ENCODE data around the gene SCNN1A. TPM values are rescaled to one million over a fixed set of nuclear protein-coding genes. Genes with fewer than 3 reads are reported as not detected.
A peak's percentile ranks its signal among the peaks of the same experiment; 100 is the strongest.

SCNN1A gene
- total and polyA plus RNA-seq, 2 of the 13 experiments (the other 11 are each of a cell fraction or from before 2014, with no cell fraction given) = 1.5 to 14.6 TPM

DNA sequence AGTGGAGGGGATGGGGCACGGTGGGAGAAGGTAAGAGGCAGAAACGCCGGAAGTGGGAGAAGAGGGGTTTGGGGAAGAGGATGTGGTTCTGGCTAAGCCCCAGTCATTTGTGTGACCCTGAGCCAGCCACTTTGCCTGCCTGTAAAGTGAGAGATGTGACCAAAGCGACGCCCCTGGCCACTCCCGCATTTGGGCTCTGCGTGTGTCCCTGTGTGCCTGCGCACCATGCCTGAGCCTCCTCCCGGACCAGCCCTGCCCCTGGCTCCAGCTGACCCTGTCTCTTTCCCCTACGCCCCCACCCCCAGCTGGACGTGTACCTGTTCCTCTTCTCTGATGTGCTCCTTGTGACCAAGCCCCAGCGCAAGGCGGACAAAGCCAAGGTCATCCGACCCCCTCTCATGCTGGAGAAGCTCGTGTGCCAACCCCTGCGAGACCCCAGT, 56.9 kb downstream of the SCNN1A start:
- DNase-seq (ENCODE audit: low spot score) (no peak), ATAC-seq (no peak), FAIRE-seq (no peak)
- peaks cover 25% of the 10 kb centered on the region for H3K4me1 ChIP-seq (ENCODE audit: insufficient read depth, low read length)
- intact Hi-C loops (cut with micrococcal nuclease; ENCODE audit: unreplicated experiment) = no loop called here
- TF ChIP-seq HOXD1 (CRISPR knock-in tag; IDR thresholded peaks at IDR 0.05) (no peak), NCOA5 (CRISPR knock-in tag; IDR thresholded peaks at IDR 0.05) (no peak)
- no peak overlapping the region for H3K4me3 ChIP-seq (replicated peaks in 1 of 3; ENCODE audit: insufficient read depth in 1 of 3, low read depth in 2 of 3, low read length in 3 of 3)
- no peak overlapping the region for H2AFZ ChIP-seq (ENCODE audit: low read length)
- ChIA-PET POLR2A (no interaction called here), CTCF (ENCODE audit: low intra/inter-chr PET ratio, low total read pairs) (no interaction called here)
- H3K79me2 ChIP-seq (ENCODE audit: insufficient read depth, low read length) = no peaks in the 10 kb centered on the region
- in situ Hi-C loops (cut with HindIII; ENCODE audit: extremely low pct_ligation_motif_present, low pct_unique_long_range_greater_than_20kb) = no loop called here
- BruUV-seq (replicated peaks) = no TSS peak
- WGBS (ENCODE audit: low lambda C conversion rate) = 98% methylated on average over 16 of the region's 16 CpGs
- no peaks in the 10 kb centered on the region for H3K9me3 ChIP-seq (ENCODE audit: low read length)
- no peak overlapping the region for H3K9ac ChIP-seq (ENCODE audit: insufficient read depth, low read depth, low read length)
- H4K20me1 ChIP-seq (ENCODE audit: insufficient read depth, low read length) = no peaks in the 10 kb centered on the region
- no peak overlapping the region for H3K4me2 ChIP-seq (ENCODE audit: low read depth, low read length)
- no peak overlapping the region for H3K27ac ChIP-seq (ENCODE audit: extremely low read length, insufficient read depth, low read length)
- no peaks in the 10 kb centered on the region for H3K27me3 ChIP-seq (ENCODE audit: control insufficient read depth in 1 of 2, insufficient read depth in 2 of 2, low read length in 2 of 2)
- peaks cover 4 to 53% of the 10 kb centered on the region in 2 experiments; a peak in 4 of 5 replicates for H3K36me3 ChIP-seq (replicated peaks in 1 of 2; ENCODE audit: control insufficient read depth in 1 of 2, insufficient read depth in 2 of 2, low read length in 2 of 2)

DNA sequence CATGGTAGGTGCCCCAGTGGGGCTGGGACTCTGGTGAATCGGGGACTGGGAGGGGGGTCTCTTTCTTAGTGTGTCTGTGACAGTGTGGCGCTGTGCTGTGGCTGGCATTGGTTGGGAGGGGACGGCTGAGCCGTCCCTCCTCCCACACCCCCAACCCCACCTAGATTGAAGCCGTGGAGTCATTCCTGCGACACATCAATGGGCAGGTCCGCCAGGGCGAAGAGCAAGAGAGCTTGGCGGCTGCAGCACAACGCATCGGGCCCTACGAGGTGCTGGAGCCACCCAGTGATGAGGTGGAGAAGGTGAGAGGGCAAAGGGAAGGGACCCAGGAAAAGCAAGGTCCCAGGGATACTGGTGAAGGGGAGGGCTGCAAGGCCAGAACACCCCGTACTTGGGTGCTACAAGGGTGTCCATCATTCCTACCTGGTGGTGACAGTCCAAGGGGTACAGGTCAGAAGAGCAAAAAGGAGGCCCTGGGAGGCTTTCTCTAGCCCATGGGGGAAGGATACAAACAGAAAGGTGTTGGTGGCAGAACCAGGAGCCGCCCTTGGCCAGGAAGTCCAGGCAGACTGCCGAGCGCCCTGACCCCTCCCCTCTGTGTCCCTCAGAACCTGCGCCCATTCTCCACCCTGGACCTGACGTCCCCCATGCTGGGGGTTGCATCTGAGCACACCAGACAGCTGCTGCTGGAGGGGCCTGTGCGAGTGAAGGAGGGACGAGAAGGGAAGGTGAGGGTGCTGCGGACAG, 57.5 kb downstream of the SCNN1A start:
- Histone ChIP-seq H3K27me3 (ENCODE audit: control insufficient read depth in 1 of 2, insufficient read depth in 2 of 2, low read length in 2 of 2) (no peaks in the 10 kb centered on the region), H3K4me3 (replicated peaks in 1 of 3; ENCODE audit: insufficient read depth in 1 of 3, low read depth in 2 of 3, low read length in 3 of 3) (no peak overlapping the region), H3K4me1 (ENCODE audit: insufficient read depth, low read length) (peaks cover 23% of the 10 kb centered on the region), H3K79me2 (ENCODE audit: insufficient read depth, low read length) (no peaks in the 10 kb centered on the region), H3K4me2 (ENCODE audit: low read depth, low read length) (no peak overlapping the region), H2AFZ (ENCODE audit: low read length) (no peak overlapping the region), H3K9me3 (ENCODE audit: low read length) (no peaks in the 10 kb centered on the region), H4K20me1 (ENCODE audit: insufficient read depth, low read length) (no peaks in the 10 kb centered on the region), H3K27ac (ENCODE audit: extremely low read length, insufficient read depth, low read length) (no peak overlapping the region), H3K36me3 (replicated peaks in 1 of 2; ENCODE audit: control insufficient read depth in 1 of 2, insufficient read depth in 2 of 2, low read length in 2 of 2) (peaks cover 6 to 58% of the 10 kb centered on the region in 2 experiments; a peak in 4 of 5 replicates), H3K9ac (ENCODE audit: insufficient read depth, low read depth, low read length) (no peak overlapping the region)
- intact Hi-C loops (cut with micrococcal nuclease; ENCODE audit: unreplicated experiment) = no loop called here
- ChIA-PET POLR2A (interaction anchor here (1.3 kb wide), 1 partner anchor 18 kb away, joined by 4 read pairs; no protein-coding TSS in a partner anchor), CTCF (ENCODE audit: low intra/inter-chr PET ratio, low total read pairs) (no interaction called here)
- FAIRE-seq (no peak), ATAC-seq (no peak), DNase-seq (ENCODE audit: low spot score) (no peak)
- BruUV-seq (replicated peaks) = no TSS peak
- whole genome bisulfite sequencing (ENCODE audit: low lambda C conversion rate) = 95% methylated on average over 19 of the region's 21 CpGs
- TF ChIP-seq AGO2 (optimal IDR thresholded peaks at IDR 0.05; ENCODE audit: low read depth, low read length) = peak; percentile 21
- TF ChIP-seq MYNN (CRISPR knock-in tag; IDR thresholded peaks at IDR 0.05; ENCODE audit: low read depth) = no peak
- TF ChIP-seq KLF12 (CRISPR knock-in tag; IDR thresholded peaks at IDR 0.05; ENCODE audit: borderline replicate concordance) = no peak
- in situ Hi-C loops (cut with HindIII; ENCODE audit: extremely low pct_ligation_motif_present, low pct_unique_long_range_greater_than_20kb) = no loop called here

Data from HepG2 (cell line).